Suppressor macrophage treated with lipopolysaccharide for 1 hour (primary cell): ENCODE data around the gene MTR.

Experiments used
- DNase-seq, 3 donors: peaks; one replicate each; pipeline ENCODE4 v3.0.0-alpha.2; 2020 to 2022

MTR gene

GRCh38 chr1:236785477-236785876, 9.6 kb upstream of the MTR start:
- no peak for DNase-seq

- no peak for DNase-seq
Observed at GRCh38 chr1:236786453-236786852, 8.6 kb upstream of the MTR start.

GRCh38 chr1:236794585-236795034, 482 bp upstream of the MTR start:
- no peak for DNase-seq

GRCh38 chr1:236795757-236796667, 920 bp downstream of the MTR start:
- DNase-seq: peak; percentile 75 to 90 (median 83)

- no peak for DNase-seq
Observed at GRCh38 chr1:236799001-236799400, 3.9 kb downstream of the MTR start.

- peak; percentile 40 to 53 (median 49) for DNase-seq
Observed at GRCh38 chr1:236800002-236800620, 5.0 kb downstream of the MTR start.

- DNase-seq: no peak
Observed at GRCh38 chr1:236800623-236801022, 5.5 kb downstream of the MTR start.

GRCh38 chr1:236802264-236802663, 7.2 kb downstream of the MTR start:
- no peak for DNase-seq

- DNase-seq: no peak
Observed at GRCh38 chr1:236806634-236807033, 11.5 kb downstream of the MTR start.

- DNase-seq: no peak
Observed at GRCh38 chr1:236808005-236808404, 12.9 kb downstream of the MTR start.

- DNase-seq: no peak
Observed at GRCh38 chr1:236808564-236809130, 13.6 kb downstream of the MTR start.

- no peak for DNase-seq
Observed at GRCh38 chr1:236809148-236809547, 14.1 kb downstream of the MTR start.

- DNase-seq: no peak
Observed at GRCh38 chr1:236810018-236810417, 14.9 kb downstream of the MTR start.

GRCh38 chr1:236812334-236813030, 17.4 kb downstream of the MTR start:
- DNase-seq: no peak

- DNase-seq: no peak
Observed at GRCh38 chr1:236815941-236816340, 20.8 kb downstream of the MTR start.

- no peak for DNase-seq
Observed at GRCh38 chr1:236819856-236820255, 24.8 kb downstream of the MTR start.

GRCh38 chr1:236821091-236821627, 26.1 kb downstream of the MTR start:
- no peak for DNase-seq

- no peak for DNase-seq
Observed at GRCh38 chr1:236823559-236823958, 28.5 kb downstream of the MTR start.

- no peak for DNase-seq
Observed at GRCh38 chr1:236829085-236829484, 34.0 kb downstream of the MTR start.

- DNase-seq: no peak
Observed at GRCh38 chr1:236830116-236830515, 35.0 kb downstream of the MTR start.

GRCh38 chr1:236830560-236830959, 35.5 kb downstream of the MTR start:
- no peak for DNase-seq

- DNase-seq: no peak
Observed at GRCh38 chr1:236833575-236833974, 38.5 kb downstream of the MTR start.

GRCh38 chr1:236834876-236835275, 39.8 kb downstream of the MTR start:
- DNase-seq: no peak
